GM18508 (cell line): ENCODE data around the gene XPR1.
"Not testable (repeated sequence)": the region's sequence is repeated elsewhere in the genome, so short reads cannot be mapped to it uniquely, and the experiment has no call there.

Experiments
- ATAC-seq: cut with Tn5 transposase; IDR thresholded peaks from one replicate; pipeline ENCODE4 v1.9.1; 2021; ENCODE audit warnings: moderate number of reproducible peaks; ENCODE audit not compliant: insufficient read depth, unreplicated experiment

Gene XPR1

GRCh38 chr1:180702376-180702775 lies 70.6 kb downstream of the XPR1 start:
- ATAC-seq: not testable (repeated sequence)

DNA sequence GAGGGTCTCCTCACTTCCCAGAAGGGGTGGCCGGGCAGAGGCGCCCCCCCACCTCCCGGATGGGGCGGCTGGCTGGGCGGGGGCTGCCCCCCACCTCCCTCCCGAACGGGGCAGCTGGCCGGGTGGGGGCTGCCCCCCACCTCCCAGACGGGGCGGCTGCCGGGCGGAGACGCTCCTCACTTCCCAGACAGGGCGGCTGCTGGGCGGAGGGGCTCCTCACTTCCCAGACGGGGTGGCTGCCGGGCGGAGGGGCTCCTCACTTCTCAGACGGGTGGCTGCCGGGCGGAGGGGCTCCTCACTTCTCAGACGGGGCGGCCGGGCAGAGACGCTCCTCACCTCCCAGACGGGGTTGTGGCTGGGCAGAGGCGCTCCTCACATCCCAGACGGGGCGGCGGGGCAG lies 78.9 kb downstream of the XPR1 start:
- not testable (repeated sequence) for ATAC-seq

DNA sequence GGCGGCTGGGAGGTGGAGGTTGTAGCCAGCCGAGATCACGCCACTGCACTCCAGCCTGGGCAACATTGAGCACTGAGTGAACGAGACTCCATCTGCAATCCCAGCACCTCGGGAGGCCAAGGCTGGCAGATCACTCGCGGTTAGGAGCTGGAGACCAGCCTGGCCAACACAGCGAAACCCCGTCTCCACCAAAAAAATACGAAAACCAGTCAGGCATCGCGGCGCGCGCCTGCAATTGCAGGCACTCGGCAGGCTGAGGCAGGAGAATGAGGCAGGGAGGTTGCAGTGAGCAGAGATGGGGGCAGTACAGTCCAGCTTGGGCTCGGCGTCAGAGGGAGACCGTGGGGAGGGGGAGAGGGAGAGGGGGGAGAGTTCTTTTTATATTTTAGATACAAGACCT lies 79.4 kb downstream of the XPR1 start:
- not testable (repeated sequence) for ATAC-seq

DNA sequence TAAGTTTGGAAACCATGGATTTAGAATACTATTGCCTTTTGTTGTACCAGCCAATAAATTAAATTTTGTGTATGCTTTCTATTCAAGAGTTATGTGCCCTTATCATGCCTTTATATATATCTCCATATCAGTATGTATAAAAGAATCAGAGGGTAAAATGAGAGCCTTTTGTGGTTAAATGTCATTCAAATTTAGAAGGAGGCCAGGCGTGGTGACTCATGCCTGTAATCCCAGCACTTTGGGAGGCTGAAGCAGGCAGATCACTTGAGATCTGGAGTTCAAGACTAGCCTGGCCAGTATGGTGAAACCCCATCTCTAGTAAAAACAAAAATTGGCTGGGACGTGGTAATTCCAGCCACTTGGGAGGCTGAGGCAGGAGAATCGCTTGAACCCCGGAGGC lies 88.9 kb downstream of the XPR1 start:
- no peak for ATAC-seq

- ATAC-seq: no peak
These were observed 90.8 kb downstream of the XPR1 start for GRCh38 chr1:180722586-180722985.

GRCh38 chr1:180724055-180724454 lies 92.2 kb downstream of the XPR1 start:
- ATAC-seq: no peak

DNA sequence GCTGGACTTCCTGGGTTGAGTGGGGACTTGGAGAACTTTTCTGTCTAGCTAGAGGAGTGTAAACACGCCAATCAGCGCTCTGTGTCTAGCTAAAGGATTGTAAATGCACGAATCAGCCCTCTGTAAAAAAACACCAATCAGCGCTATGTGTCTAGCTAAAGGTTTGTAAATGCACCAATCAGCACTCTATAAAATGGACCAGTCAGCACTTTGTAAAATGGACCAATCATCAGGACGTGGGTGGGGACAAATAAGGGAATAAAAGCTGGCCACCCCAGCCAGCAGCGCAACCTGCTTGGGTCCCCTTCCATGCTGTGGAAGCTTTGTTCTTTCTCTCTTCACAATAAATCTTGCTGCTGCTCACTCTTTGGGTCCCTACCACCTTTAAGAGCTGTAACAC lies 94.2 kb downstream of the XPR1 start:
- not testable (repeated sequence) for ATAC-seq

GRCh38 chr1:180727751-180728150 lies 95.9 kb downstream of the XPR1 start:
- not testable (repeated sequence) for ATAC-seq

DNA sequence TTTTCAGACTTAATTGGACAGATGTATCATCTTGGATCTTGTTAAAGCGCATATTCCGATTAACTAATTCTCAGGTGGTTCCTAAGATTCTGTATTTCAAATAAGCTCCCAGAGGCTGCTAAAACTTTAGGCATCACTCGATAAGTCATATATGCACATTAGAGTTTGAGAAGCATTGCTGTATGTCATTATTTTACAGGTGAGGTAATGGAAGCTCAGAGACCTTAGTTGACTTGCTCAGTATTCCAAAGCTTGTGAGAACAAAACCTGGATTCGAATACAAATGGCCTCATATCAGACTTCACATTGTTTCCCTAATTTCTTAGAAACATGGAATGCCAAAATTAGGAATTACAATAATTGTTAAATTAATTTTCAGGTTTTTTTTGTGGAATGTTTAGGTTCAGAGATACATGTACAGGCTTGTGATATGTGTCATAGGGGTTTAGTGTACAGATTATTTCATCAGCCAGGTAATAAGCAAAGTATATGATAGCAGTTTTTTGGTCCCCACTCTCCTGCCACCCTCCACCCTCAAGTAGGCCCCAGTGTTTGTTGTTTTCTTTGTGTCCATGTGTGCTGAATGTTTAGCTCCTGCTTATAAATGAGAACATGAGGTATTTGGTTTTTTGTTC lies 96.8 kb downstream of the XPR1 start:
- ATAC-seq: no peak

GRCh38 chr1:180731131-180731530 lies 99.3 kb downstream of the XPR1 start:
- ATAC-seq: no peak

- ATAC-seq: no peak
These were observed 101.0 kb downstream of the XPR1 start for GRCh38 chr1:180732866-180733265.

DNA sequence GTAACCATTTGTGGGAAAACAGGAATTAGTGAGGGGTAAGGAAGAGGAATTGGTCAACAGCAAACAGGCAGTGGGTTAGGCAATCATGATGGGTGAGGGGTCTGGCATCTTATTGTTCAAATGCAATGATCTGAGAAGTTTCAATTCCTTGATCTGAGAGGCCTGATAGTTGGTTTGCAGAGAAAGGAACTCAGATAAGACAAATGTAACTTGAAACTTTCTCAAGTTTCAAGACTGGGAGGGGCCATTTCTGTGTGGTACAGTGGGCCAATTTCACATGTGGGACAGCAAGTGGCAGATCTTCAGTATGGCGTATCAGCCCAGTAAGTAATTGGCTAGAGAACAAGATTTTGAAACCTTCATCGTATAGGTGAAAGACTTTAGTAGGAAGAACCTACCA lies 102.5 kb downstream of the XPR1 start:
- no peak for ATAC-seq

- no peak for ATAC-seq
These were observed 110.8 kb downstream of the XPR1 start for GRCh38 chr1:180742663-180743062.

DNA sequence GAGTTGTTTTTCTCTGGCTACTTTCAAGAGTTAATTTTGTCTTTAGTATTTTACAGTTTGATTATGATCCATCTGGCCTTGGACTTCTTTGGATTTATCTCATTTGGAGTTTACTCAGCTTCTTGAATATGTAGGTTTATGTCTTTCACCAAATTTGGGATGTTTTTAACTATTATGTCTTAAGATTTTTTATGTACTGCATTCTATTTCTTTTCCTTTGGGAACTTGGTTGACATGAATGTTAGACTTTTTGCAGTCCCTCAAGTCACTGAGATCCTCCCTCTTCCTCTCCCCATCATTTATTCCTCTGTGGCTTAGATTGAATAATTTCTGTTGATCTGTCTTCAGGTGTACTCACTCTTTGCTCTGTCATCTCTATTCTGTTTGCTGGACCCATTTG lies 112.0 kb downstream of the XPR1 start:
- no peak for ATAC-seq

DNA sequence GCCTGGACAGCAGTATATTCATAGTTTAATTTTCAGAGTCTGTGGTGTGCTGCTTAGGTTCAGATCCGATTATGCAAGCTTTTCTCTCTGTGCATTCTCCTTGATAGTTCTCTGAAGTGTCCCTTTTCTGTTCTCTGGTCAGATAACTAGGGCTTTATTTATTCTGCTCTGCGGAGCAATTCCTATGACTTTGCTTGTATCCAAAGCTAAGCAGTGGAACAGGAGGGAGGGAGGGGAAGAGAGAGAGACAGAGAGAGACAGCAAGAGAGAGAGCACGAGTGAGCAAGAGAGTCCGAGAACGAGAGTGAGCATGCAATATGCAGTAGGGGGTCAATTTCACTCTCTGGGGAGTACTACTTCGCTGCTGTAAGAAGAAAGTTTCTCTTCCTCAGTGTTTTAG lies 113.3 kb downstream of the XPR1 start:
- ATAC-seq: no peak

DNA sequence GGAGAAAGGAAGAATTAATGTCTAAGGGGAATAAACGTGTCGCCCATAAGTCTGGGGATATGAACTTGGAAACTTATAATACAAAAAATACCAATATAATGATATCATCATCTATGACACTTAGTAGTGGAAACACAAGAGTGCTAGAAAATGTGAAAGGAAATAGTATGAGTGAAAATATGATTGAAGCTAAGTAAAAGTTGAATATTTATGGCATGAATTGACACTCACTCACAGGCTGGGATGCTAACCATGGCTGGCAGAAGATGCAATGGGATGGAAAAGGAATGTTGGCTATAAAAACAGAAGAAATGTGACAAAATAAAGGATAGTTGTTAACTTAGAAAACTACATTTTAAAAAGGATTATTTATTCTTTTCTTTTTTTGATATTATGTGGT lies 120.1 kb downstream of the XPR1 start:
- ATAC-seq: no peak

DNA sequence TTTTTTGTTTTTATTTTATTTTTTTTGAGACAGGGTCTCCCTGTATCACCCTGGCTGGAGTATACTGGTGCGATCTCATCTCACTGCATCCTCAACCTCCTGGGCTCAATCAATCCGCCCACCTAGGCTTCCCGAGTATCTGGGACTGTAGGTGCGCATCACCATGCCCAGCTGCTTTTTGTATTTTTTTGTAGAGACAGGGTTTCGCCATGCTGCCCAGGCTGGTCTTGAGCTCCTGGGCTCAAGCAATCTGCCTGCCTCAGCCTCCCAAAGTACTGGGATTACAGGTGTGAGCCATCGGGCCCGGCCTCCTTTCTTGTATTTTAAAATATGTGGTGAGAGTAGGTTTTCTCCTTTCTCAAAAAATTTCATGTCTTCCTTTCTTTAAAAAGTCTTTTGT lies 122.6 kb downstream of the XPR1 start:
- no peak for ATAC-seq

- no peak for ATAC-seq
These were observed 125.8 kb downstream of the XPR1 start for GRCh38 chr1:180757657-180758056.

- no peak for ATAC-seq
These were observed 131.0 kb downstream of the XPR1 start for GRCh38 chr1:180762796-180763195.

- ATAC-seq: no peak
These were observed 133.3 kb downstream of the XPR1 start for GRCh38 chr1:180765151-180765550.

DNA sequence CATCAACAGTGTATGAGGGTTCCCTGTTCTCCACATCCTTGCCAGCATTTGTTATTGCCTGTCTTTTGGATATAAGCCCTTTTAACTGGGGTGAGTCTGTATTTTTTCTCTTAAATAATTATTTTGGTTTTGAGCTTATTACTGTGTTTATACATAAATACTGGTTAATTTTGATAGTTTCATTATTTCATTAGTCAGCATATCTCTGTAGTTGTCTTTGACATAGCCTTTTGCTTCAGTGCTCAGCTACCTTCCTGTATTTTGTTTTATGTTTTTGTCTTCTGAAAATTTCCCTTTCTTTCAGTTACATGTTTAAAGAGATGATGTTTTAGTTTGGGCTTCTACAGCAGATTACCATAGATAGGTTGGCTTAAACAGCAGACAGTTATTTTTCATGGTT lies 138.1 kb downstream of the XPR1 start:
- no peak for ATAC-seq

DNA sequence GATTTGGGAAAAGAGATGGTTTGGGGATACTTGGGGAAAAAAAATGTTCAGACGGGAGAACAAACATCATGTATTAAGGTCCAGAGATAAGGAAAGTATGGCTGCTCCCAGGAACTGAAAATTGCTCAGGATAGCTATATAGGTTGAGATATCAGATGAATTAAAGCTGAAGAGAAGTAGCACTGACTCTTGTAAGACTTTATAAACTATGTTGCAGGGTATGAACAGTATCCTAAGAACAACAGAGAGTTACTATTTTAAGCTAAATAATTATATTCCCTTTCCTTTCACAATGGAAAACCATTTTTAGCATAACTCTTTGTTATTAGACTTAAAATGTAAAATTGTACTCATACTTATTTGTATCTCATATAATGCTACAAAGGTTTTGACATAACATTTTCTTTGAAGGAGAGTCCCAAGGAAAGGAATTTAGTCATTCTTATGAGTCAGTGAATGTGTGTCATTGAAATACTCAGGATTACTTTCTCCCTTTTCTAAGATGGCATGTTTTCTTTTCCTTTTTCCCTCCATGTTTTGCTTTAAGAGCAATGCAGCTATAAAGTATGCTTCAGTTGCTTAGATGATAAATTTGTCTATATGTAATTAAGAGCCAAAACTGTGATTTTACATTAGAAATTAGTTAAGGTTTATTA lies 141.5 kb downstream of the XPR1 start:
- ATAC-seq: no peak
